ENCODE measurements around the gene MLANA. TPM values are rescaled to one million over a fixed set of nuclear protein-coding genes. Genes with fewer than 3 reads are reported as not detected.

Gene MLANA
- total and polyA plus RNA-seq, 10 of the 15 experiments (the other 5 are each of a cell fraction or from before 2014, with no cell fraction given), result 0.11 to 0.26 (median 0.13) TPM; not detected in 6

DNA sequence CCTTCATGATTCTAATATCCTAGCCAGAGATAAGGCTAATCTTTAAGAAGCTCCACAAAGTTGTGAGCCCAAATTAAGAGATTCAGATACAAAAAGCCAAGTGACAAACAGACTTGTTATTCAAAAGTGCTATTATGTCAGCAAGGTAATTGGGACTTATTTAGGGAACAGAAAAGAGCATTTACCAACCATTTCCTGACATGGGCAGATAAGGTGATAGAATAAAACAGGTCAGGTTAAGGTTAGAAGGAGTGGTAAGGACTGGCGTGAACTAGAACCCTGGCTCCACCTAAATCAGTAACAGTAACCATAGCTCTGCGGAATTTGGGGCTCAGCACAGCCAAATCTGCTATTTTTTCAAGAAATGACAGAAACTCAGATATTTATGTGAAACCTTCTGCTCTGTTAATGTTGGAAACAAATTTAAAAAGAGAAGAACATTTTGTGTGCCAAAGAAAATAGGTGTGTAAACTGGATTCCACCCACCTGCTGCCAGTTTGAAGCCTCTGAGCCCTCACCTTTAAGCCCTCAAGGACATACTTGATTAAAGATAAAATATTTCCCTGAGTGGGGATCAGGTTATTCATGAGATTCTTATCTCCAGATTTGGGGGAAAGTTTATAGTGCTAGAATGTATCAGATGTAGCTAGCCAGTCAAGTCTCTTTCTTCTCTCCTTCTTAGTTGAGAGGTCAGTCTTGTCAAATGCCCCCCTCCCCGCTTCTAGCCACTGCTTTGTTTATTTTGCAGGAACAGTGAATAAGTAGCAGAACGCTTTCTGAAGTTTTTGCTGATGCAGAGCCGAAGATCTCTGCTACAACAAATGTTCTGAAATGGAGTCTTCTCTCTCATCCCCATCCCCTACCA lies 47.5 kb upstream of the MLANA start (continued):
- TF ChIP-seq, protein P1, sequence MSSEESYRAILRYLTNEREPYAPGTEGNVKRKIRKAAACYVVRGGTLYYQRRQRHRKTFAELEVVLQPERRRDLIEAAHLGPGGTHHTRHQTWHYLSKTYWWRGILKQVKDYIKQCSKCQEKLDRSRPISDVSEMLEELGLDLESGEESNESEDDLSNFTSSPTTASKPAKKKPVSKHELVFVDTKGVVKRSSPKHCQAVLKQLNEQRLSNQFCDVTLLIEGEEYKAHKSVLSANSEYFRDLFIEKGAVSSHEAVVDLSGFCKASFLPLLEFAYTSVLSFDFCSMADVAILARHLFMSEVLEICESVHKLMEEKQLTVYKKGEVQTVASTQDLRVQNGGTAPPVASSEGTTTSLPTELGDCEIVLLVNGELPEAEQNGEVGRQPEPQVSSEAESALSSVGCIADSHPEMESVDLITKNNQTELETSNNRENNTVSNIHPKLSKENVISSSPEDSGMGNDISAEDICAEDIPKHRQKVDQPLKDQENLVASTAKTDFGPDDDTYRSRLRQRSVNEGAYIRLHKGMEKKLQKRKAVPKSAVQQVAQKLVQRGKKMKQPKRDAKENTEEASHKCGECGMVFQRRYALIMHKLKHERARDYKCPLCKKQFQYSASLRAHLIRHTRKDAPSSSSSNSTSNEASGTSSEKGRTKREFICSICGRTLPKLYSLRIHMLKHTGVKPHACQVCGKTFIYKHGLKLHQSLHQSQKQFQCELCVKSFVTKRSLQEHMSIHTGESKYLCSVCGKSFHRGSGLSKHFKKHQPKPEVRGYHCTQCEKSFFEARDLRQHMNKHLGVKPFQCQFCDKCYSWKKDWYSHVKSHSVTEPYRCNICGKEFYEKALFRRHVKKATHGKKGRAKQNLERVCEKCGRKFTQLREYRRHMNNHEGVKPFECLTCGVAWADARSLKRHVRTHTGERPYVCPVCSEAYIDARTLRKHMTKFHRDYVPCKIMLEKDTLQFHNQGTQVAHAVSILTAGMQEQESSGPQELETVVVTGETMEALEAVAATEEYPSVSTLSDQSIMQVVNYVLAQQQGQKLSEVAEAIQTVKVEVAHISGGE (CRISPR knock-in tag; IDR thresholded peaks at IDR 0.05), result no peak
- TF ChIP-seq, protein P2, sequence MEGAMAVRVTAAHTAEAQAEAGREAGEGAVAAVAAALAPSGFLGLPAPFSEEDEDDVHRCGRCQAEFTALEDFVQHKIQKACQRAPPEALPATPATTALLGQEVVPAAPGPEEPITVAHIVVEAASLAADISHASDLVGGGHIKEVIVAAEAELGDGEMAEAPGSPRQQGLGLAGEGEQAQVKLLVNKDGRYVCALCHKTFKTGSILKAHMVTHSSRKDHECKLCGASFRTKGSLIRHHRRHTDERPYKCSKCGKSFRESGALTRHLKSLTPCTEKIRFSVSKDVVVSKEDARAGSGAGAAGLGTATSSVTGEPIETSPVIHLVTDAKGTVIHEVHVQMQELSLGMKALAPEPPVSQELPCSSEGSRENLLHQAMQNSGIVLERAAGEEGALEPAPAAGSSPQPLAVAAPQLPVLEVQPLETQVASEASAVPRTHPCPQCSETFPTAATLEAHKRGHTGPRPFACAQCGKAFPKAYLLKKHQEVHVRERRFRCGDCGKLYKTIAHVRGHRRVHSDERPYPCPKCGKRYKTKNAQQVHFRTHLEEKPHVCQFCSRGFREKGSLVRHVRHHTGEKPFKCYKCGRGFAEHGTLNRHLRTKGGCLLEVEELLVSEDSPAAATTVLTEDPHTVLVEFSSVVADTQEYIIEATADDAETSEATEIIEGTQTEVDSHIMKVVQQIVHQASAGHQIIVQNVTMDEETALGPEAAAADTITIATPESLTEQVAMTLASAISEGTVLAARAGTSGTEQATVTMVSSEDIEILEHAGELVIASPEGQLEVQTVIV (IDR thresholded peaks at IDR 0.05; ENCODE audit: borderline replicate concordance, partially characterized antibody), result no peak
- TF ChIP-seq POLR2A (IDR thresholded peaks at IDR 0.05; ENCODE audit: low read depth, low read length), result no peak
- TF ChIP-seq, protein P3, sequence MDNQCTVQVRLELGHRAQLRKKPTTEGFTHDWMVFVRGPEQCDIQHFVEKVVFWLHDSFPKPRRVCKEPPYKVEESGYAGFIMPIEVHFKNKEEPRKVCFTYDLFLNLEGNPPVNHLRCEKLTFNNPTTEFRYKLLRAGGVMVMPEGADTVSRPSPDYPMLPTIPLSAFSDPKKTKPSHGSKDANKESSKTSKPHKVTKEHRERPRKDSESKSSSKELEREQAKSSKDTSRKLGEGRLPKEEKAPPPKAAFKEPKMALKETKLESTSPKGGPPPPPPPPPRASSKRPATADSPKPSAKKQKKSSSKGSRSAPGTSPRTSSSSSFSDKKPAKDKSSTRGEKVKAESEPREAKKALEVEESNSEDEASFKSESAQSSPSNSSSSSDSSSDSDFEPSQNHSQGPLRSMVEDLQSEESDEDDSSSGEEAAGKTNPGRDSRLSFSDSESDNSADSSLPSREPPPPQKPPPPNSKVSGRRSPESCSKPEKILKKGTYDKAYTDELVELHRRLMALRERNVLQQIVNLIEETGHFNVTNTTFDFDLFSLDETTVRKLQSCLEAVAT (IDR thresholded peaks at IDR 0.05), result peak; percentile 55; the same call in 1 of the 2 replicates
- TF ChIP-seq IKZF2 (IDR thresholded peaks at IDR 0.05), result peak in 1 of 2 experiments; percentile 18; a peak in 2 of 4 replicates
- no peak for TF ChIP-seq CREM (IDR thresholded peaks at IDR 0.05; ENCODE audit: low read depth)
- no peak for TF ChIP-seq CHD1 (IDR thresholded peaks at IDR 0.05; ENCODE audit: low read depth, low read length)
- TF ChIP-seq IRF5 (IDR thresholded peaks at IDR 0.05; ENCODE audit: borderline replicate concordance), result no peak
- TF ChIP-seq SIN3A (IDR thresholded peaks at IDR 0.05; ENCODE audit: low read depth, low read length), result no peak
- no peak for TF ChIP-seq CTCF (IDR thresholded peaks at IDR 0.05 in 2 of 3, conservative IDR thresholded peaks at IDR 0.05 in 1 of 3; ENCODE audit: control insufficient read depth in 2 of 3, extremely low read depth in 1 of 3, insufficient read depth in 1 of 3, low read depth in 3 of 3, low read length in 3 of 3)
- TF ChIP-seq RELB (IDR thresholded peaks at IDR 0.05; ENCODE audit: low read depth), result 0 out of 2 replicates have a peak, but pooled peaks have one; percentile 11
